Thyroid gland (tissue), 4 donors: ENCODE results near the gene SVIL. TPM values are rescaled to one million over a fixed set of nuclear protein-coding genes. Genes with fewer than 3 reads are reported as not detected.

ENCODE experiments used
- DNase-seq, 2 donors: peaks; one replicate each; pipeline ENCODE4 v3.0.0-alpha.2; 2019
- H3K27ac ChIP-seq, 3 donors: fragments of 200-600 bp; sonication (generic); 1 replicate in 2 of 3; 2 replicates in 1 of 3; pipeline ENCODE4 v1.5.1; 2016 to 2019; ENCODE audit warnings: mild to moderate bottlenecking in 1 of 3, moderate library complexity in 1 of 3
- H3K27me3 ChIP-seq: fragments of 200-600 bp; sonication (generic); one replicate; pipeline ENCODE4 v1.5.1; 2019
- H3K36me3 ChIP-seq, 2 donors: fragments of 200-600 bp; sonication (generic); one replicate each; pipeline ENCODE4 v1.5.1; 2016 to 2019
- H3K4me1 ChIP-seq, 2 donors: fragments of 200-600 bp; sonication (generic); one replicate each; pipeline ENCODE4 v1.5.1; 2017 to 2019
- H3K4me3 ChIP-seq, 3 donors: fragments of 200-600 bp; sonication (generic); replicated peaks in 1 of 3; 1 replicate in 2 of 3; 2 replicates in 1 of 3; pipeline ENCODE4 v1.5.1; 2016; ENCODE audit warnings: mild to moderate bottlenecking in 1 of 3
- H3K9me3 ChIP-seq: fragments of 200-600 bp; sonication (generic); one replicate; pipeline ENCODE4 v1.5.1; 2017
- POLR2A ChIP-seq, 2 donors: fragments of 450-650 bp; IDR thresholded peaks; one replicate each; pipeline ENCODE4 v1.6.1; 2017; ENCODE audit warnings: antibody characterized with exemption in 2 of 2, mild to moderate bottlenecking in 2 of 2, moderate library complexity in 1 of 2
- WGBS, 2 donors: methylation state at CpG; one replicate each; pipeline ENCODE4 v1.1.5; 2017; 5-methylcytosine and 5-hydroxymethylcytosine counted together
- intact Hi-C: fragments of 100-400 bp; cut with DNase I; formaldehyde crosslinking; loops from one replicate; pipeline ENCODE4 v1.15.1; 2023
- total RNA-seq, 4 donors: library from RNA; depleted of rRNA; stranded (reverse); fragments of >200 nt; gene quantifications; one replicate each; pipeline ENCODE4 v1.2.3, GENCODE V29; 2016
- TF ChIP-seq, protein P1 (sequence below), 6 experiments: fragments of 200-600 bp in 3 of 6; fragments of 450-650 bp in 3 of 6; sonication (generic) in 3 of 6; IDR thresholded peaks; one replicate each; pipeline ENCODE4 v1.5.1; 2016 to 2019; ENCODE audit warnings: antibody characterized with exemption in 6 of 6, mild to moderate bottlenecking in 2 of 6, inconsistent platforms in 1 of 6, moderate library complexity in 1 of 6

The SVIL gene
- total RNA-seq, 4 donors from 2014 or later = 59.9 to 211 (median 134) TPM

DNA sequence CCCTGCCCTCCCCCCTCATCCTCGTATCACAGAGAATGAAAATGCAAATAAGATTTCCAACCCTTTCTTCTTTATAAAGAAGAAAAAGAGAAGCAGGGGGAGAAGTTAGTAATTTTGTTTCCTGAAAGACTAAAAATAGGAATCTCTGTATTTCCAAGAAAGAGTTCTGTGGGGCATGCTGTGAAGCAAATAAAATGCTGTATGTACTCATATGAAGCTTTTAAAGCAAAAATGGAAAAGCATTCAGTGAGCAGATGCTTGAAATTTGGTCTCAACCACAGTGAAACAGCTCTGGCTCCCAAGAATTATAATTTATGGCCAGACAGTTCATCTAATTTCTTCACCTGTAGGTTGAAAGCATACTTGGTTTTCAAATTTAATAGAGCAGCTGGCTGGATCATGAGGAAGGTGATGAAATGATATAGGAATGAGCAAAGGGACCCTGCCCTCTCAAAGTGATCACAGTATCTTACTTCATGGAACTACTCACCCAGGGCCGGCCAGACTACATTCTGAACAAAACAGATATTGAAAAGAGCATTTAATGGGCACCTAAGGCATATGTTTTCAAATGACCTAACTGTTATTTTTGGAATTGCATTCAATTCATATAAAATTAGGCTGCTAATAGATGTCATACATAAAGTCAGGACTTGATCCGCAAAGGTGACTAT, 31.4 kb downstream of the SVIL start:
- DNase-seq = no peak
- peaks cover 0 to 5% of the 10 kb centered on the region in 2 donors for H3K4me1 ChIP-seq
- no peak for TF ChIP-seq POLR2A (IDR thresholded peaks at IDR 0.05)
- no peaks in the 10 kb centered on the region for H3K27me3 ChIP-seq
- no peaks in the 10 kb centered on the region for H3K36me3 ChIP-seq
- no peak overlapping the region for H3K4me3 ChIP-seq
- WGBS, 2 donors = 81 to 92% methylated on average over 3 of the region's 3 CpGs
- intact Hi-C loops = no loop called here
- H3K27ac ChIP-seq = no peak overlapping the region
- no peaks in the 10 kb centered on the region for H3K9me3 ChIP-seq

DNA sequence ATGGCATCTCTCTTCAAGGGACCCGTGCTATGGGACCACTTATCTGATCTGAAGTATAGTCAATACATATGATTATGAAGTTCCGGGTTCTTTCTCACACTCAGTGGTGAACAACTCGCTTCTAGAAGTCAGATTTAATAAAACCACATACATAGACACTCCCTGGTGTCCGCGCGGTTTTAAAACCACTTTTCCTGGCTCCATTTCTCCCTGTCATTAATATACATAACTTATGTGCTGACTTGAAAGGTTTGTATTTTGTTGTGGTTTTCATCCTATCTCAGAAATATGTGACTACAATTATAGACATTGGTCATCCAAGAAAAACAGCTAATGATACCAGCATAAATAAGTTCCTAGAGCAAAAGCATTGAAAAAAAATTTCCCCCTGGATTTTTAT, 34.0 kb downstream of the SVIL start:
- intact Hi-C loops = no loop called here
- WGBS, 2 donors = 87 to 91% methylated on average over 6 of the region's 6 CpGs
- no peak for TF ChIP-seq POLR2A (IDR thresholded peaks at IDR 0.05)
- DNase-seq = no peak
- no peak overlapping the region for H3K4me3 ChIP-seq
- peaks cover 0 to 13% of the 10 kb centered on the region in 2 donors for H3K4me1 ChIP-seq
- no peak overlapping the region for H3K27ac ChIP-seq
- H3K36me3 ChIP-seq = no peaks in the 10 kb centered on the region
- H3K9me3 ChIP-seq = no peaks in the 10 kb centered on the region
- H3K27me3 ChIP-seq = no peaks in the 10 kb centered on the region

DNA sequence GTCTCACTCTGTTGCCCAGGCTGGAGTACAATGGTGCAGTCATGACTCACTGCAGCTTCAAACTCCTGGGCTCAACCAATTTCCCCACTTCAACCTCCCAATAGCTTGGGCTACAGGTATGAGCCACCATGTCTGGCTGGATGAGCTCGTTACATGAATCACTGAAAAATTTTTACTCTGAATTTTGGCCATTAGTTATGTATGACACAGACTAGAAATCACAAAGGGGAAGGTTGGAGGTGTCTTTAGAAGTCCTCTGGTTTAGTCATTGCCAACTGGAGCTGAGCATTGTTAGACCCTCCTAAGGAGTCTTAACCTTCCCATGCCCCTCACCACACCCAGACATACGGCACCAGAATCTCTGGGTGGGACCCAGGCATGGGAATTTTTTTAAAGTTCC, 34.7 kb downstream of the SVIL start:
- WGBS, 2 donors = 95 to 100% methylated on average over 2 of the region's 2 CpGs
- DNase-seq = no peak
- peaks cover 0 to 14% of the 10 kb centered on the region in 2 donors for H3K4me1 ChIP-seq

DNA sequence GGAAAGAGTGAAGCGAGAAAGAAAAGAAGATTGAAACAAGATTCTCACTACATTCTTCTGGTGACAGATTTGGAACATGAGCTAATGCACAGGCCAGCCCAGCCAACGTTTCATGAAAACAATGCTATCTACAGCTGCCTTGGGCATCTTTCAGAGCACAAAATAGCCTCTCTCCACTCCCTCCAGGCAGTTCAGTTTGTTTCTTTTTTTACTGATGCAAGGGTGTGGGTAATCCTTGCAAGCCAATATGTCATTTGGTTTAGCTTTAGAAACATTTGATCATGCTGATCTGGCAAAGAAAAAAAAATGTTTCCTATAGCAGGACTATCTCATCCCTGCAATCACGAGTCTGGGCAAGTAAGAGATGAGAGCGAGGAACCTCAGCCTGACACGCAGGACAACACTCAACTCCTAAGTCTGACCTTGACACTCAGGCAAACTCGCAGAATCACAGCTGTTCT, 35.9 kb downstream of the SVIL start:
- H3K9me3 ChIP-seq = no peaks in the 10 kb centered on the region
- no peak for DNase-seq
- peak overlapping the region in 2 of 3 donors; percentile 7 to 13 for H3K27ac ChIP-seq
- H3K36me3 ChIP-seq = no peaks in the 10 kb centered on the region
- intact Hi-C loops = loop anchor here (10.0 kb wide), 1 partner anchor 136 kb away; no protein-coding TSS in a partner anchor
- peaks cover 0 to 14% of the 10 kb centered on the region in 2 donors for H3K4me1 ChIP-seq
- TF ChIP-seq POLR2A (IDR thresholded peaks at IDR 0.05) = no peak
- TF ChIP-seq, protein P1, sequence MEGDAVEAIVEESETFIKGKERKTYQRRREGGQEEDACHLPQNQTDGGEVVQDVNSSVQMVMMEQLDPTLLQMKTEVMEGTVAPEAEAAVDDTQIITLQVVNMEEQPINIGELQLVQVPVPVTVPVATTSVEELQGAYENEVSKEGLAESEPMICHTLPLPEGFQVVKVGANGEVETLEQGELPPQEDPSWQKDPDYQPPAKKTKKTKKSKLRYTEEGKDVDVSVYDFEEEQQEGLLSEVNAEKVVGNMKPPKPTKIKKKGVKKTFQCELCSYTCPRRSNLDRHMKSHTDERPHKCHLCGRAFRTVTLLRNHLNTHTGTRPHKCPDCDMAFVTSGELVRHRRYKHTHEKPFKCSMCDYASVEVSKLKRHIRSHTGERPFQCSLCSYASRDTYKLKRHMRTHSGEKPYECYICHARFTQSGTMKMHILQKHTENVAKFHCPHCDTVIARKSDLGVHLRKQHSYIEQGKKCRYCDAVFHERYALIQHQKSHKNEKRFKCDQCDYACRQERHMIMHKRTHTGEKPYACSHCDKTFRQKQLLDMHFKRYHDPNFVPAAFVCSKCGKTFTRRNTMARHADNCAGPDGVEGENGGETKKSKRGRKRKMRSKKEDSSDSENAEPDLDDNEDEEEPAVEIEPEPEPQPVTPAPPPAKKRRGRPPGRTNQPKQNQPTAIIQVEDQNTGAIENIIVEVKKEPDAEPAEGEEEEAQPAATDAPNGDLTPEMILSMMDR (IDR thresholded peaks at IDR 0.05) = no peak
- H3K4me3 ChIP-seq = no peak overlapping the region
- H3K27me3 ChIP-seq = no peaks in the 10 kb centered on the region
- 64 to 78% methylated on average over 6 of the region's 6 CpGs for WGBS, 2 donors

More for the DNA sequence above, 34.7 kb downstream of the SVIL start:
- Histone ChIP-seq H3K4me3 (no peak overlapping the region), H3K27me3 (no peaks in the 10 kb centered on the region), H3K9me3 (no peaks in the 10 kb centered on the region), H3K36me3 (no peaks in the 10 kb centered on the region), H3K27ac (peak overlapping the region in 1 of 3 donors; percentile 13)
- TF ChIP-seq POLR2A (IDR thresholded peaks at IDR 0.05) = no peak
- TF ChIP-seq, protein P1 (IDR thresholded peaks at IDR 0.05) = no peak
- intact Hi-C loops = no loop called here

DNA sequence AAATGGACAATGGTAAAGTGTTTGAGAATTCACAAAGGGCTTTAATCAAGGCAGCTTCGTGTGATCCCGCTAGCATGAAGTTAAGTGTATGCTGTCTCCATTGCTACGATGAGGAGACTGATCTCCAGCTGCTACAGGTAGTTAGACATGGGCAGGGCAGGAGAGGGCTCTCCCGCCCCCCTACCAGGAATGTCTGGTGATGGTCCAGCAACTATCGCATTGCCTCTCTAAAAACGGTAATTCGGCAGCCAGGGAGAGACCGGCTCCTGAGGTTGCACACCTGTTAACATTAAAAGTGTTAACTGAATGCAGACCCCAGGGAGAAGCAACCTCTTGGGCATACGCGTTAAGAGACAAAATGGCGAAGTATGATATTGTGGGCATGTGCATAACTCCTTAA, 37.9 kb downstream of the SVIL start:
- H3K9me3 ChIP-seq = no peaks in the 10 kb centered on the region
- no peak overlapping the region for H3K27ac ChIP-seq
- intact Hi-C loops = loop anchor here (10.0 kb wide), 1 partner anchor 138 kb away; no protein-coding TSS in a partner anchor
- WGBS, 2 donors = 91 to 94% methylated on average over 11 of the region's 11 CpGs
- peaks cover 0 to 14% of the 10 kb centered on the region in 2 donors for H3K4me1 ChIP-seq
- H3K36me3 ChIP-seq = no peaks in the 10 kb centered on the region
- TF ChIP-seq, protein P1 (IDR thresholded peaks at IDR 0.05) = no peak
- TF ChIP-seq POLR2A (IDR thresholded peaks at IDR 0.05) = no peak
- no peaks in the 10 kb centered on the region for H3K27me3 ChIP-seq
- DNase-seq = no peak
- H3K4me3 ChIP-seq = no peak overlapping the region

DNA sequence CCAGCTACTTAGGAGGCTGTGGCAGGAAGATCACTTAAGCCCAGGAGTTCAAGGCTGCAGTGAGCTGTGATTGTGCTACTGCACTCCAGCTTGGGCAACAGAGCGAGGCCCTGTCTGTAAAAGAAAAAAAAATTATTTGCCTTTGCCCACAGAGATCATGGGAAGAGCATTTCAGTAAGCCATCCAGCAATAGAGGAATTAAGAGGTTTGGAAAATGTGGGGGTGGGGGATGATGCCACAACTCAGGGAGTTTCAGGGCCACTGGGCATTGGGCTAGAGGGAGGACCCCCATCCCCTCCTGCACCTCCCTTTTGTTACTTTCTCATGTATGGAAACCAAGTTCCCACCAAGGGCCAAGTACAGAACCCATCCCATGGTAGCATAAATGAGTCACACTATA, 38.4 kb downstream of the SVIL start:
- WGBS, 2 donors = 100% methylated on average over 1 of the region's 1 CpG

More for the DNA sequence above, 38.4 kb downstream of the SVIL start:
- Histone ChIP-seq H3K4me1 (peaks cover 0 to 14% of the 10 kb centered on the region in 2 donors), H3K27ac (no peak overlapping the region), H3K4me3 (no peak overlapping the region), H3K36me3 (no peaks in the 10 kb centered on the region), H3K27me3 (no peaks in the 10 kb centered on the region), H3K9me3 (no peaks in the 10 kb centered on the region)
- intact Hi-C loops = loop anchor here (10.0 kb wide), 1 partner anchor 138 kb away; no protein-coding TSS in a partner anchor
- DNase-seq = no peak
- TF ChIP-seq, protein P1 (IDR thresholded peaks at IDR 0.05) = no peak
- TF ChIP-seq POLR2A (IDR thresholded peaks at IDR 0.05) = no peak
